B cell (primary cell): ENCODE measurements around the gene MTHFD1.
"Not testable (repeated sequence)": the region's sequence is repeated elsewhere in the genome, so short reads cannot be mapped to it uniquely, and the experiment has no call there.

Experiments used
- CTCF ChIP-seq: fragments of 200-600 bp; IDR thresholded peaks from one replicate; pipeline ENCODE4 v1.8.0; 2022; ENCODE audit warnings: antibody characterized with exemption, mild to moderate bottlenecking
- EZH2 ChIP-seq: IDR thresholded peaks from 2 replicates; pipeline ENCODE4 v1.6.1; 2012; ENCODE audit warnings: borderline replicate concordance, low read depth, mild to moderate bottlenecking, moderate library complexity, low read length; ENCODE audit not compliant: insufficient read depth, poor library complexity, severe bottlenecking

GRCh38 chr14:64365358-64365889 is 22.7 kb upstream of the MTHFD1 start:
- not testable (repeated sequence) for TF ChIP-seq CTCF, EZH2
